ENCODE results near the gene GREB1. TPM values are rescaled to one million over a fixed set of nuclear protein-coding genes. Genes with fewer than 3 reads are reported as not detected.

GREB1 gene
- total RNA-seq, 4 donors from 2014 or later: 3.1 to 8.8 (median 6.5) TPM

GRCh38 chr2:11667866-11668637, 134.2 kb downstream of the GREB1 start:
- Histone ChIP-seq H3K4me3 (no peak overlapping the region), H3K36me3 (no peaks in the 10 kb centered on the region), H3K27ac (no peak overlapping the region), H3K27me3 (peaks cover 47% of the 10 kb centered on the region), H3K9me3 (peaks cover 0 to 4% (median 0%) of the 10 kb centered on the region in 3 donors), H3K4me1 (peaks cover 0 to 10% (median 3%) of the 10 kb centered on the region in 3 donors)
- 82 to 92% methylated on average over 2 to 8 of the region's 16 CpGs for WGBS, 2 donors (ENCODE audit: low coverage in 1 of 2)
- no peak for ATAC-seq
- TF ChIP-seq EP300 (IDR thresholded peaks at IDR 0.05): no peak
- TF ChIP-seq POLR2AphosphoS5 (IDR thresholded peaks at IDR 0.05): no peak
- TF ChIP-seq POLR2A (IDR thresholded peaks at IDR 0.05): no peak
- TF ChIP-seq, protein P1, sequence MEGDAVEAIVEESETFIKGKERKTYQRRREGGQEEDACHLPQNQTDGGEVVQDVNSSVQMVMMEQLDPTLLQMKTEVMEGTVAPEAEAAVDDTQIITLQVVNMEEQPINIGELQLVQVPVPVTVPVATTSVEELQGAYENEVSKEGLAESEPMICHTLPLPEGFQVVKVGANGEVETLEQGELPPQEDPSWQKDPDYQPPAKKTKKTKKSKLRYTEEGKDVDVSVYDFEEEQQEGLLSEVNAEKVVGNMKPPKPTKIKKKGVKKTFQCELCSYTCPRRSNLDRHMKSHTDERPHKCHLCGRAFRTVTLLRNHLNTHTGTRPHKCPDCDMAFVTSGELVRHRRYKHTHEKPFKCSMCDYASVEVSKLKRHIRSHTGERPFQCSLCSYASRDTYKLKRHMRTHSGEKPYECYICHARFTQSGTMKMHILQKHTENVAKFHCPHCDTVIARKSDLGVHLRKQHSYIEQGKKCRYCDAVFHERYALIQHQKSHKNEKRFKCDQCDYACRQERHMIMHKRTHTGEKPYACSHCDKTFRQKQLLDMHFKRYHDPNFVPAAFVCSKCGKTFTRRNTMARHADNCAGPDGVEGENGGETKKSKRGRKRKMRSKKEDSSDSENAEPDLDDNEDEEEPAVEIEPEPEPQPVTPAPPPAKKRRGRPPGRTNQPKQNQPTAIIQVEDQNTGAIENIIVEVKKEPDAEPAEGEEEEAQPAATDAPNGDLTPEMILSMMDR (IDR thresholded peaks at IDR 0.05): no peak

GRCh38 chr2:11669454-11670291, 135.8 kb downstream of the GREB1 start, which contains the start of gene NTSR2:
Gene NTSR2, minus strand, starts transcription at chr2:11670195. Its CDS starts 66 bp downstream, at chr2:11670129.
- no CpG with 5 or more reads among the region's 93 CpGs for WGBS, 2 donors (ENCODE audit: low coverage in 1 of 2)
- Histone ChIP-seq H3K27ac (no peak within 1 kb of the TSS), H3K4me1 (peaks cover 0 to 10% (median 3%) of the 10 kb centered on the region in 3 donors), H3K27me3 (peaks cover 48% of the 10 kb centered on the region), H3K36me3 (no peaks in the 10 kb centered on the region), H3K9me3 (no peaks in the 10 kb centered on the region), H3K4me3 (peak within 1 kb of the TSS in 1 of 2 donors; percentile 16)
- peak; percentile 84 for ATAC-seq
- TF ChIP-seq POLR2A (IDR thresholded peaks at IDR 0.05): no peak
- no peak for TF ChIP-seq POLR2AphosphoS5 (IDR thresholded peaks at IDR 0.05)
- no peak for TF ChIP-seq EP300 (IDR thresholded peaks at IDR 0.05)
- TF ChIP-seq, protein P1 (IDR thresholded peaks at IDR 0.05): peak in 2 of 4 experiments; percentile 17 to 46

- H3K9me3 ChIP-seq: peaks cover 0 to 6% (median 0%) of the 10 kb centered on the region in 3 donors
- H3K36me3 ChIP-seq: no peaks in the 10 kb centered on the region
- no peak for TF ChIP-seq POLR2AphosphoS5 (IDR thresholded peaks at IDR 0.05)
- TF ChIP-seq, protein P1 (IDR thresholded peaks at IDR 0.05): no peak
- 52 to 79% methylated on average over 3 of the region's 3 CpGs for whole genome bisulfite sequencing, 2 donors (ENCODE audit: low coverage in 1 of 2)
- H3K4me3 ChIP-seq: no peak overlapping the region
- H3K4me1 ChIP-seq: peaks cover 0 to 10% (median 3%) of the 10 kb centered on the region in 3 donors
- no peak overlapping the region for H3K27ac ChIP-seq
- H3K27me3 ChIP-seq: peaks cover 41% of the 10 kb centered on the region
- ATAC-seq: no peak
Observed at GRCh38 chr2:11672407-11672806, 138.6 kb downstream of the GREB1 start.

DNA sequence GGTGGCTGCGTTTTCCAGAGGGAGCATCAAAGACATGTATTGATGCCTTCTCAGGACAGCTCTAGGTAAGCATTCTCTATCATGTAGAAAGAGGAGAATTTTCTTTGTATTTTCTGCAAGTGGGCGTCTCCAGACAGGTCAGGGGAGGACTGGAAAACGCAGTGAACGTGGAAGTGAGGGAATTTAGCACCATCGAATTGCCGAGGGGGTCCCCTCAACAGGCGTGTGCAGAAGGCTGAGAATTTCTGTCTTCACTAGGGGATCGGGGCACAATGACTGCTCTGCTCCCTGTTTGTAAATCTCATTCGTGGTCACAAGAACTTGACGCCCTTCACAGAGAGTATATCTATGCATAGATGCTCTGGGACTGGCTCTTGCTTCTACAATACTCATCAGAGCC, 141.1 kb downstream of the GREB1 start:
- 78 to 79% methylated on average over 6 to 9 of the region's 10 CpGs for WGBS, 2 donors (ENCODE audit: low coverage in 1 of 2)

More for the DNA sequence above, 141.1 kb downstream of the GREB1 start:
- Histone ChIP-seq H3K27me3 (peaks cover 35% of the 10 kb centered on the region), H3K27ac (no peak overlapping the region), H3K36me3 (no peaks in the 10 kb centered on the region), H3K9me3 (peaks cover 0 to 6% (median 0%) of the 10 kb centered on the region in 3 donors), H3K4me3 (no peak overlapping the region), H3K4me1 (peaks cover 0 to 3% (median under 1%) of the 10 kb centered on the region in 3 donors)
- no peak for ATAC-seq
- TF ChIP-seq POLR2A (IDR thresholded peaks at IDR 0.05): no peak
- no peak for TF ChIP-seq EP300 (IDR thresholded peaks at IDR 0.05)
- TF ChIP-seq POLR2AphosphoS5 (IDR thresholded peaks at IDR 0.05): no peak
- TF ChIP-seq, protein P1 (IDR thresholded peaks at IDR 0.05): no peak

All from gastroesophageal sphincter (tissue), 4 donors.